ENCODE results near the gene ZNF487.
A peak's percentile ranks its signal among the peaks of the same experiment; 100 is the strongest.
"Not testable (repeated sequence)": the region's sequence is repeated elsewhere in the genome, so short reads cannot be mapped to it uniquely, and the experiment has no call there.

Gene ZNF487

DNA sequence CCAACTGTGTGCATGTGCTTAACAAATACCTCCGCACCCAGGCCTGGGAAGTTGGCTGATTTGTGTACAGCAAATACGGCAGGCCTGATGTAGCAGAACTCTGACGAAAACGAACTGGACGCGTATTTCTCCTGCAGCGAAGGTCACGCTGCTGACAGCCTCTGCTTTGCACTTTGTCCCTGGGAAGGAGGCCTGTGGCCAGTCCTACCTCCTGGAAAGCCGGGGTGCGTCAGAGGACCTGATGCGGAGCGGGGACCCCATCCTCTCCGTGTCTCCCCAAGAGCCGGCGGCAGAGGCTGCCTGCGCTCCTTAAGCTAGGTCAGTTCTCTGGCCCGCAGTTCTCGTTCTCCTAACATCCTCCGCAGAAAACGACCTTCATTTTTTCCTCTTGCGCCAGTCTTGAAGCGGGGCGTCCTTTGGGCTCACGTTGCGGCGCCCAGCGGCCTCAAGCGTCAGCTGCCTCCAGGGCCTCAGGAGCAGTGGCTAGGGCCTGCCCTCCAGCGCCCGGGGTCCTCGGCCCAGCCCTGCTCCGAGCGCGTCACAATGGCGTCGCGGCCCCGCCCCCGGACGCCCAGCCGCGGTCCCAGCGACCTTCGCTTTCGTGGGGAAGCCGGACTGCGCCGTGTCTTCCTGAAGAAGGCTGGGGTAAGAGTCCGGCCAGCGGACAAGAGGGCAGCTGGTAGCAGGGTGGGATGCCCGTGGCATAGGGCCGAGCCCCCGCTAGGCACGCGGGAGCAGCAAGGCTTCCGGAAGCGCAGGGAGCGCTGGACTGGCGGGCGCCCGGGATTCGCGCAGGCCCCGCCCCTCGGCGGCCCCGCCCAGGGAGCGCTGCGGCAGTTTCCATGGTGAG lies at the start of gene ZNF487:
TSS of gene ZNF487 (plus strand) at position 821 of the 850 bp plus-strand sequence. CDS start 38,703 bp downstream, outside the sequence.
- DNase-seq (ENCODE audit: low spot score): peak; percentile 93

DNA sequence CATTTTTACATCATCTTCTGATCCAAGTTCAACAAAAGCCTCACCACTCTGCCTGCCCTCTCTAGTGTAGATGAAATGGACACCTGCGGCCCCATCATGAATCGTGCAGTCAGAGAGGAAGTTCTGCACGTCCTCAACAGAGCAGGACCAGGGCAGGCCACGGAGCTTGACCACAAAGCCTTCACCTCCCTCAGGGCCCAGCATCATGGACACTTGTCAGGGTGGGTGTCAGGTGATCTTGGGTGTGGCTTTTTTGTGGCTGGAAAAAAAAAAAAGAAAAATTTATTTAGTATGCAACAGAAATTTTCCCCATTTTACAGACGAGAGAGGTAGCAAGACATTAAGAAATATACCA lies 49.3 kb upstream of the ZNF487 start:
- no peak for DNase-seq (ENCODE audit: low spot score)

DNA sequence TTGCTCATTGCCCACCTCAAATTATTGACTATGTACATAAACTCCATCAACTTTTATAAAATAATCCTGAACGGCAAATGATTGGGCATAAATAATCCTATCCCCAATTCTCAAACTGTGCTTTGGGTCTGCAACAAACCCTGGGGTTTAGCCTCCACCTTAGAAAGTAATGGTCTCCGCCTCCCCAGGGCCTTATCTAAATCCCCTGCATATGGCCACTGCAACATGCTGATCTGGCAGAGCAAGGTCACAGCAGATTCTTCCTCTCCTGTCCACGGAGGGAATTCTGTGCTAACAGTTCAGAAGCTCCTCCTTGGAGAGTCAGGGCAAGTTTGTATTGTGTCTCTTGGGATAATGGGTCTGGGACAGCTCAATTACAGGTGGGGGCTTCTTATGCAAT lies 47.0 kb upstream of the ZNF487 start:
- DNase-seq (ENCODE audit: low spot score): no peak

DNA sequence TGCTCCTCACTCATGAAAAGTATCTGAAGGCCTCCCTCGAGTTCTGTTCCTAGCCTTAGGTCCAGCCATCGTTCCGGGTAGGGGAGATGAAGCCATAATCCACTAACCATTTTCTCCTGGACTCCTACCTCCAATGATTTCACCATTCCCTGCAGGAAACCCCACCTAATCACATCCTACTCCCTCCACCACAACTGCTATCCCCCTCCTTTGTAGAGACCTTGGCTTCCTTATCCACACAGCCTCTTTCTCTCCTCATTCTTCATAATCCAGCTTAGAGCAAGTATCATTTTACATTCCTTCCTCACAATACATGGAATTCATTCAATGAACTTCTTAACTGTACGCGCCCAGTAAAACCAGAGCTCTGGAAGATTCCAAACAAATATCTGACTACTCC lies 46.6 kb upstream of the ZNF487 start:
- no peak for DNase-seq (ENCODE audit: low spot score)

DNA sequence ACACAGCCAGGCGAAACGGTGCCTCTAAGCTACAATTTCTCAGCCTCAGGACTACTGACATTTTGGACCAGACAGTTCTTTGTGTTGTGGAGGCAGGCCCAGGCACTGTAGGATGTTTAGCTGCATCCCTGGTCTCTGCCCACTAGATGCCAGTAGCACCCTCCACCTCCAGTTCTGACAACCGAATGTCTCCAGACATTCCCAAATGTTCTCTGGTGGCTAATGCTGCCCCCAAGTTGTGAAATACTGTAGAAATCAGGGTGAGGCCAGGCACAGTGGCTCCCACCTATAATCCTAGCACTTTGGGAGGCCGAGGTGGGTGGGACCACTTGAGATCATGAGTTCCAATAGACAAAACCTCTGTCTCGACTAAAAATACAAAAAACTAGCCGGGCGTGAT lies 46.2 kb upstream of the ZNF487 start:
- DNase-seq (ENCODE audit: low spot score): peak; percentile 87

DNA sequence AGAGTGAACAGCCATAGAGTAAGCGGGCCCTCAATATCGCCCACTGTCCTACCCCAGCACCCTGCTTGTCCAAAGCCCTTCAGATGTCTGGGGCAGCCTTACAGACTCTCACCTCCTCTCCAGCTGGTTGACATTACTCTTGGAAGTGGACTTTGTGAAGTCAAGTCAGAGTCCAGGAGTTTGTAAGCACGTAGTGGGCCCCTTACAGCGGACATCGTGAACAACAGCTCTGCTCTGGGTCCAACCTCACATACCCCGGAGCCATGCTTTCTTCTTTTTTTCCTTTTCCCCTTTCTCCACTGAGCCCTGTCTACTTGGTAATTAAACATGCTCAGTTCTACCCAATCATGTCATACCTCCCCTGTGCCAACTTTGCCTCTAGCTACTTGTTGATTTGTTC lies 45.4 kb upstream of the ZNF487 start:
- no peak for DNase-seq (ENCODE audit: low spot score)

DNA sequence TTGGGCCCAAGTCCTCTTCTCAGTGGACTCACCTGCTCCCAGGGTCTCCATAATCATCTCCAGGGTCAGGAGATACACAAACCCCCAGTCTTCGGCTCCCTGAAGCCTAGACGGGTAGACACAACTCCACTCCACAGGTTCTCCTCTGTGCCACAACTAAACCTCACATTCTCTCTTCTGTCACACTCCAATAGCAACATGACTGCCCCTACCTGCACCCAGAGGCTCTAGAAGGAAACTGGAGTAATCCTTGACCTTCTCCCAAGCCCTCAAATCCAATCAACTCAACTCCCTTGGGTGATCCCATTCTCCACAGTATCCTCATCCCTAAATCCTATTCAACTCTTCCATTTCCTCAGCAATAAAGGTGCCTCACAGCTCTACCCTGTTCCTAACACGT lies 44.2 kb upstream of the ZNF487 start:
- no peak for DNase-seq (ENCODE audit: low spot score)

DNA sequence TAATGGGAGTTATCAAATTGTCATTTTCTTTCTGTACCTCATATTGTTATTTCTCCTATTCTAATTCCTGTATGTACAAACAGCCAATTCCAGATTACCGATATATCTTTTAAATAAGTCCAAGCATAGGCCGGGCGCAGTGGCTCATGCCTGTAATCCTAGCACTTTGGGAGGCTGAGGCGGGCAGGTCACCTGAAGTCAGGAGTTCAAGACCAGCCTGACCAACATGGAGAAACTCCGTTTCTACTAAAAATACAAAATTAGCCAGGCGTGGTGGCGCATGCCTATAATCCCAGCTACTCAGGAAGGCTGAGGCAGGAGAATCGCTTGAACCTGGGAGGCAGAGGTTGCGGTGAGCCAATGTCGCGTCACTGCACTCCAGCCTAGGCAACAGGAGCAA lies 43.7 kb upstream of the ZNF487 start:
- not testable (repeated sequence) for DNase-seq (ENCODE audit: low spot score)

DNA sequence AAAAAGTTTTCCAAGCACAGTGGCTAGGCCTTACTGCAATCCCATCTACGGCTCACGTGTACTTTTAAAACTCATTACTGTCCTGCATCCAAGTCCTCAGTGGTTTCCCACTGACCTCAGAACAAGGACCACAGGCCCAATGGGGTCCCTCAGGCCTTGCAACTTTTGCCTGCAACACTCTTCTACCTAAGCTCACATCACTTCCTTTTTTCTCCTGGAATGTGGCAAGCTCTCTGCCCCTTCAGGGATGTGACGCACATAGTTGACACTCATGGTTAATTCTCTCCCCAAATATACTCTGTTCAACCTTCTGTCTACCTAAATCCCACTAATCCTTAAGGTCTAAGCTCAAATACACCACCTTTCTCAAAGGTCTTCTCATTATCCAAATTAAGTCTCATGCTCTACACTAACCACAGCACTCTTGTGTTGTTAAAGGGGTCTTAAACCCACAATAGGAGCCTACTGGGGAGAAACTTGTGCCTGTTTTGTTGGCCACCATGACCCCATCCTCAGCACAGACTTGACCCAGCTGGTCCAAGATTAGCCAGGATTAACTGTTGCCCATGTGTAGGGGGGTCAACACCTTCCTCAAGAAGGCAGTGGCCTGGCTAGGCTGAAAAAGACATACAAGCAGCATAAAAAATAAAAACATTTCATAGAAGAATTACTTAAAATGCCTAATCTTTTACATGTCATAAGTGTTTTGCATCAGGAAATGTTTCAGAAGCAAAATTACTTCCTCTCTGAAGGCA lies 43.1 kb upstream of the ZNF487 start:
- no peak for DNase-seq (ENCODE audit: low spot score)

DNA sequence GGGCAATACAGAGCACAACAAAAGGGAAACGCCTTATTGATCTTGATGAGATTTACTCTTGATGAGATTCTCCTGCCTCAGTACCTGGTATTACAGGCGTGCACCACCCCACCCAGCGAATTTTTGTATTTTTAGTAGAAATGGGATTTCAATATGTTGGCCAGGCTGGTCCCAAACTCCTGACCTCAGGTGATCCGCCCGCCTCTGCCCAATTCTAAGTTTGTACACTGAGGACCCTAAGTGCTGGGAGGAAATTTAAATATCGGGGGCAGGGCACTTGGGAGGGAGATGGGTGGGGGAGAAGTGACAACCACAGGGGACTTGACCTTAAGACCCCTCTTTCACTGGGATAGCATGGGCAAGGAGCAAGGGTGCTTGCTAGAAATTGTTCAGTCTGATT lies 42.0 kb upstream of the ZNF487 start:
- no peak for DNase-seq (ENCODE audit: low spot score)

DNA sequence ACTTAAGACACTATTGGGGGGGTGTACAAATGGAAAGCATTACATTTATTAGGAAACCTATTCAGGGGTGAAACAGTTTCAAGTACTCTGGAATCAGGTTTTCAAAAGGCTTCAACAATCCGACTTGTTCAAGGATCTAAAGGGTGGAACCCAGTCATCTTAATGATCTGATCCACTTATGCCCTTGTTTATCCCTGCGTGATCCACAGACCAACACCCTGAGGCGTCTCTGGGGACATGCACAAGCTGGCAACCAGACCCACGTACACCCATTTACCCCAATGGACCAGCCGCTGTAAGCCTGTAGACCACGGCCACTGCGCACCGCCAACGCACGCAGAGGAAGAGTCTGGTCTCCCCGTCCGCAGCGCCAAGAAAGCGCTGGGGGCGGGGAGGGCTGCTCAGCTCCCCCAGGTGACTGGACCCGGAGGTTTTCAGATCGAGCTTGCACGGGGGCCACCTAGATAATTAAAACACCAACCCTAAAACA lies 41.3 kb upstream of the ZNF487 start:
- DNase-seq (ENCODE audit: low spot score): no peak

DNA sequence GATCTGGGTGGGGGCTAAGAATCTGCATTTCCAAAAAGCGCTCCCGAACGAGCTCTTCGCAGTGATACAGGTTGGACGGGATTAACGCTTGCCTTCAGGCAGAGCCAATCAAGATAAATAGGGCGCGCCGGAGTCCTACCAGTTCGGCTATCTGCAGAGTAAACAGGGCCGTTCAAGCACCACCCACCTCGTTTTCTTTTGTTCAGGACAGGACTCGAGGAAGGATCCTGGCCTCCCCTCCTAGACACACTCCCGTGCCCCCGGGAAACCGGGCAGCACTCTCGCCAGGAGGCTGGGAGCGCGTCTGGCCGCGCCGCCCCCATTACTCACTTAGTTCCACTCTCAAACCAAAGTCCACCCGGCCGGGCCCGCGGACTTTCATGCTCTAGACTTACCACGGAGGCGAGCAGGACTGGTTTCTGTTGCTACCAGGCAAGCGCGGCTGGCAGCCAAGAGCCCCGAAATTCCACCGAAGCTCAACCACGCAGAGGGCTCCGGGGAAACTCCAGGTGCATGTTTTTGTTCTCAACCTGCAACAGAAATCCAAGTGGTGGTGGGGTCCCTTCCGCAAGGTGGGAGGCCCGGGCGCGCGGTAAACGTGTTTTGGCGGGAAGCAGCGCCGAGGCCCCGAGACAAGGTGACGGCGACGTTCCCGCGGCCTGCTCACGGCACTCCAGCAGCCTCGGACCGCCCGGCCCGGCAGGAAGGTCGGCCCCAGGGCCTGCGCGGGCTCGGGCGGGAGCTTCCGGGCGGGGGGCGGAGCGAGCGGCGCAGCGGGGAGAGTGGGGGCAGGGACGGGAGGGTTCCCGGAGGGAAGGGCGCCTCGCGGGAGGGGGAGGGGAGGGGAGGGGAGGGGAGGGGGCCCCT lies 40.6 kb upstream of the ZNF487 start:
- DNase-seq (ENCODE audit: low spot score): peak; percentile 74

DNA sequence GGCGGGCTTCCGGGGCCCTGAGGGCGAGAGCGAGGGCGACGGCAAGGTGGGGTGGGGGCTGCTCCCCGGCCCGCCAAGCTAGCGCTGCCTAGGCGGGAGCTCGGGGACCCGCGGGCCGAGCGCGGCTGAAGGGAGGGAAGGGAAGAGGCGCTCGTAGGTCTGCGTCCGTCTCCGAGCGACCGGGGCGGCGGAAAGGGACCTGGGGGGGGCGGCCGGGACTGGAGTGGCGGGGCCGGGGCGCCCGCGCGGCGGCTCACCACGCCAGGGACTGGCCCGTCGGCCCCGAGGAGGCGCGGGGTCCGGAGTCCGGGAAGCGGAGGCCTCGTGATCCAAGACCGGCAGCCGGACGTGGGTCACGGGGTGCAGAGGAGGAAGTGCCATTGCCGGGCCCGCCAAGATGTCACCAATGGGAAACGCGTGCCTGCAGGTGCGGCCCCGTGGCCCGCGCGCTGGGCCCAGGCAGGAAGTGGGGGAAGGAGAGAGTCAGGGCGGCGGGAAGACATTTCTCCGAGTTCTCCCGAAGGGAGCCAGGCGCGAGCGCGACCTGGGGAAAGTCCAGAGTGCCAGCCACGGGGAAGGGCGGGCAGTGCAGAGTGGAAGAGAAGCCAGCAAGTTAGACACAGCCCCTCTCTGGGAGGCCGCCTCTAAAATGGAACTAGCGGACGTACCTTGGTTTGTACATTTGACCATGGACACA lies 39.8 kb upstream of the ZNF487 start:
- DNase-seq (ENCODE audit: low spot score): peak; percentile 87

DNA sequence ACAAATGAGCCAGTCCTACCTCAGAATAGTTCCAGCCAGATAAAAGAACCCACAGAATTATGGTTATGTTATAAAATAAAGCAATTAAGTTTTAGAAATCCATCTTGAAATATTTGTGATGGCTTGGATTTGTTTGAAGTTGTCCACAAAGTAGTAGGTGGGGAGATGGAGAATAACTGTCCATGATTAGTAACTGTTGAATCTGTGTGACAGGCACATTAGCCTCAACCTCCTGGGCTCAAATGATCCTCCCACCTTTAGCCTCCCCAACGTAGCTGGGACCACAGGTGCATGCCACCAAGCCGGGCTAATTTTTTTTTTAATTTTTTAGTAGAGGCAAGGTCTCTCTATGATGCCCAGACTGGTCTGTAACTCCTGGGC lies 38.0 kb upstream of the ZNF487 start:
- DNase-seq (ENCODE audit: low spot score): no peak

DNA sequence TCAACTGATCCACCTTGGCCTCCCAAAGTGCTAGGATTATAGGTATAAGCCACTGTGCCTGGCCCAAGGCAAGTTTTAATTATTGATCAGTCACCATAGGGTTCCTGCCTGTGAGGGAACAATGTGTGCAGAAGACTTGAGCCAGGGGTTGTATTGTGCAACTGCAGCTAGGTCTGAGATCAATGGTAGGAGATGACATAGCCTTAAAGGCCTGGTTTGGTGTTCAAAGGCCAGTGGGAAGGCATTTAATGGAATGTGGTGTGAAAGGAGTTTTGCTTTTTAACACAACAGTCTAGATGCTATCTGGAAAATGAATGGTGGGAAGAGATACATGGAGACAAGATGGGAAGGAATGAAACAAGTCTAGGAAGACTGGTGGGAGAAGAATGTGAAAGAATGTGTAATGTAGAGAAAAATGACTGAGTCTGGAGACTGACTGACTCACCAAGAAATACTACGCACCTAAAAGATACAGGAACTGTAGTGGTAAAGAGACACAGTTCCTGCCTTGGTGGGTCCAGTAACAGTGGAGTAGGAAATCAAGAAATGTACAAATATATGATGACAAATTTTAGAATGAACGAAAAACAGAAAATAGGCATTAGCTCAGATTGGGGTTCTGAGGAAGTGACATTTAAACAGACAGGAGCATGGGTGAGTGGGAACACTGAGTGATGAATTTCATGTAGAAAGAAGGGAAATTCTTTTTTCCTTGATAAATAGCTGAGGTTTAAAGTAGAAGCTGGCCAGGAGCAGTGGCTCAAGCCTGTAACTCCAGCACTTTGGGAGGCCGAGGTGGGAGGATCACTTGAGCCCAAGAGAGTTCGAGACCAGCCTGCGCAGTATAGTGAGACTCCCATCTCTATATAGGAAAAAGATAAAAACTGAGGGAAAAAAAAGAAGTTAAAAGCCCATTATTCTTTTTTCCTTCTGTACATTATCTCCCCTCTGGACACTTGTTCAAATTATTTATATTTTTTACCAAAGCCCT lies 37.3 kb upstream of the ZNF487 start:
- no peak for DNase-seq (ENCODE audit: low spot score)

DNA sequence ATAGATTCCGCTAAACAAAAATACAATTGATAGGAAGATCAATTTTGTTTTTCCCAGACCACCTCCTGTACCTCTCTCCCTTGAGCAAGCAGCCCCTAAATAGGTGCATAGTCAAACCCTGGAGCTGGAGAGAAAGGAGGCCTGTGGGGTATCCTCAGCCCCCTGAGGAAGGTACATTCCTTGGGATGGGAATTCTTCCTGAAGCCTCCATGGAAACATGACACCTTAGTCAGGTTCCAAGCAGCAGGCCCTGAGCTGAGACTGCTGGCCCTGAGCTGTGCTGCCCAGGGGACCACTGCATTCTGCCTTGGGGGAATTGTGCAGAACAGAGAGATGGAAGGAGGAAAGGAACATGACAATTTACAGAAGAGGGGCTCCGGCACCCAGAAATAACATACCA lies 35.3 kb upstream of the ZNF487 start:
- no peak for DNase-seq (ENCODE audit: low spot score)

DNA sequence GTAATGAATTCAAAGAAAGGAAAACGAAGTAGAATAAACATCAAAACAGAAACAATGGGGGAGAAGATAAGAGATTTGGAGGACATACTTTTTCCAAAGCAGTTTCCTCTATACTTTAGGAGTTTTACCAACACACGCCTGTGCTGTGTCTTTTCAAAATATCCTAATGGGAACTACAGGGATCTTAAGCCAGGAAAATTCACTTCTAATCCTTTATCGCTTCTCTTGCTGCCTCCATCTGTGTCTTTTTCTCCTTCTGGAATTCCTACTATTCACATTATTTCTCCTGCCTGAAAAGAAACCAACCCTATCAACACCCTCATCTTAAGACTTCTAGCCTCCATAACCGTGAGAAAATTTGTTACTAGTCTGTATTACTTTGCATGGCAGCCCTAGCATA lies 34.7 kb upstream of the ZNF487 start:
- DNase-seq (ENCODE audit: low spot score): no peak

DNA sequence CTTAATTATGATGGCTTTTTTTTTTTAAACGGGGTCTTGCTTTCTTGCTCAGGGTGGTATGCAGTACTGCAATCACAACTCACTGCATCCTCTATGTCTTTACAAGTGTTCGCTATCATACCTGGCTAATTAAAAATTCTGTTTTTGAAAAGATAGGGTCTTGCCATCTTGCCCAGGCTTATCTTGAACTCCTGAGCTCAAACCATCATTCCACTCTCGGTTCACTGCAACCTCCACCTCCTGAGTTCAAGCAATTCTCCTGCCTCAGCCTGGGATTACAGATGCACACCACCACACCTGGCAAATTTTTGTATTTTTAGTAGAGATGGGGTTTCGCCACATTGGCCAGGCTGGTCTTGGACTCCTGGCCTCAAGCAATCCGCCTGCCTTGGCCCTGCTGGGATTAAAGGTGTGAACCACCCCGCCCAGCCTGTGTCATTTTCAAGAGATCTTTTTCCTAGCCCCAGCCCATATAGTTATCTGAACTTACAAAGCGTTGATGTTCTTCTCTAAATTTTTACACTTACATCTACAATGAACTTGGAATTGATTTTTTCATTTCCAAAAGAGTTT lies 33.9 kb upstream of the ZNF487 start:
- DNase-seq (ENCODE audit: low spot score): no peak

DNA sequence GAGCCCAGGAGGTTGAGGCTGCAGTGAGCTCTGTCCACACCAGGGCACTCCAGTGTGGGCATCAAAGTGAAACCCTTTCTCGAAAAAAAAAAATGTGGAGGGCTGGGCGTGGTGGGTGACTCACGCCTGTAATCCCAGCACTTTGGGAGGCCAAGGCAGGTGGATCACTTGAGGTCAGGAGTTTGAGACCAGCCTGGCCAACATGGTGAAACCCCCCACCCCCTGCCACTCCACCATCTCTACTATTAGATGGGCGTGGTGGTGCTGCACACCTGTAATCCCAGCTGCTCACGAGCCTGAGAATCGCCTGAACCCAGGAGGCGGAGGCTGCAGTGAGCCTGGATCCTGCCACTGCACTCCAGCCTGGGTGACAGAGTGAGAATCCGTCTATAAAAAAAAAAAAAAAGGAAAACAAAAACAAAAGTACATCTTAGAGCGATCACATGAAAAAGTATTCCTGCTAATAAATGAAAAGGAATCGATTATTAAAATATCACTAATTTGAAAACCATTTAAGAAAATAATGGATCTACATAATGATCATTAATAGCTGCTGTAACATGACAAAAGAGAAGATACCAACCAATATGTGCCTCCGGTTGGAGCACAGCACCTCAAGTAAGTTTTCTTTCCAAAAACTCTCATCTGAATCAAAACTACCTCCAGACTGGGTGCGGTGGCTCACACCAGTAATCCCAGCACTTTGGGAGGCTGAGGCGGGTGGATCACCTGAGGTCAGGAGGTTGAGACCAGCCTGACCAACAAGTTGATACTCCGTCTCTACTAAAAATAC lies 32.8 kb upstream of the ZNF487 start:
- DNase-seq (ENCODE audit: low spot score): no peak

All from Ammon's horn (tissue), 1 donor.